ENCODE data around the gene OMP.
"Not testable (repeated sequence)": the region's sequence is repeated elsewhere in the genome, so short reads cannot be mapped to it uniquely, and the experiment has no call there.

The OMP gene, protein sequence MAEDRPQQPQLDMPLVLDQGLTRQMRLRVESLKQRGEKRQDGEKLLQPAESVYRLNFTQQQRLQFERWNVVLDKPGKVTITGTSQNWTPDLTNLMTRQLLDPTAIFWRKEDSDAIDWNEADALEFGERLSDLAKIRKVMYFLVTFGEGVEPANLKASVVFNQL
- 0 to 0.25 (median 0) reads per million in 18 experiments for total RNA-seq

DNA sequence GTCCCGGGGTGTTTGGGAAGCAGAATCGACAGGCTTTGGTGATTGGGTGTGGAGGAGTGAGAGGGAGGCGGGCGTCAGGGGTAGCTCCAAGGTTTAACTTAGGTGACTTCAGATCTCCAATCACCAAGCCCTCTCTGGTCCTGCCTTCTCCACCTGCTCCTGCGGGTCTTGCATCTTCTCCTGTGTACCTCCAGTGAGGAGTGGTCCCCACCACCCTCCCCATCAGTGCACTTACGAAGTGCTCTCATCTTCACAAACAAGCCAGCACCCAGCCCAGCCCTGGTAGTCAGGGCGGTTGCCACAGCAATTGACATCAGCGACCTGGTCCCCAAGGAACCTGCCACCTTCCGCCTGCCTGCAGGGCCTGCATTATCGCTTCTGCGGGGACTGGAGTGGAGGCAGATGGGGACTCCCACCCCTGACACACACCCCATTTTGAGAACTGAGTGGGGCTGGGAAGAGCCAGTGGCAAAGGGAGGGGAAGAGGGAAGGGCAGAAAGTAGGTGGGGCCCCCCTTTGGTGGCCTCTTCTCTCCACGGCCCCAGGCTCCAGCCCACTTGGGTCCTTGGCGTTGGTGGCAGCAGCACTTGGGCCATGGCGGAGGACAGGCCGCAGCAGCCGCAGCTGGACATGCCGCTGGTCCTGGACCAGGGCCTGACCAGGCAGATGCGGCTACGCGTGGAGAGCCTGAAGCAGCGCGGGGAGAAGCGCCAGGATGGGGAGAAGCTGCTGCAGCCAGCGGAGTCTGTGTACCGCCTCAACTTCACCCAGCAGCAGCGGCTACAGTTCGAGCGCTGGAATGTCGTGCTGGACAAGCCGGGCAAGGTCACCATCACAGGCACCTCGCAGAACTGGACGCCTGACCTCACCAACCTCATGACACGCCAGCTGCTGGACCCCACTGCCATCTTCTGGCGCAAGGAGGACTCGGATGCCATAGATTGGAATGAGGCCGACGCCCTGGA lies at the start of gene OMP:
TSS of gene OMP (plus strand) at position 595 of the 965 bp plus-strand sequence. CDS start at position 595, 0 bp downstream.
- no peak for DNase-seq

DNA sequence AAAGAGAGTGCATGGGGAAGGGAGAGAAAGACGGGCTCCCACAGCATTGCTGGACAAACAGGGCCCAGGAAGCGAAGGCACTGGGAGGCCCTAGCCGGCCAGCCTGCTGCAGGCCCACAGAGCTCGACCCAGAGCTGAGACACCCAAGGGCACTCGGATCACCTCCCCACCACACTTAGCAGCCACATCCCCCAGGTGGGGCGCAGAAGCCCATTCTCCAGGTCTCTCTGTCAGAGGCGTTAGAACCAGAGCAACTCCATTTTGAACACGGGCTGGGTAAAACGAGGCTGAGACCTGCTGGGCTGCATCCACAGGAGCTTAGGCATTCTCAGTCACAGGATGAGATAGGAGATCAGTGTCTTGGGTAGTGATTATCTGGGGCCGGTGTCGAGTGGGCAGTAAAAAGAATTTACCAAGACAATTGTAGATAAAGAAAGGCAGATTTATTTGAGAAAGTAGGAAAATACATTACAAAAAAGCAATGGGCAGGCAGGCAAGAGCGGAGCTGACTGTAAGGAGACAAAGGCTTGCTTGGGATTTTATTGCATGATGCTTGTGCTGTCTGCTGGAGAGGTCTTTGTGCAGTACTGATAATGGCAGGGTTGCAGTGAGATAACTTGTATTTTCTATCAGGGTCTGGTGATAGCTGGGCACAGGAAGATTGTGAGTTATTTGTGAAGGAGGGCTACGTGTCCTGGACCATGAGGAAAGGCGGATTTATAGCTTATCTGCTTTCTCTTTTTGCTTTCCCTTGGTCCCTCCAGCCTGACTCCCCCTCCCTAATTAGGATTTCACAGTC lies 49.2 kb upstream of the OMP start:
- no peak for DNase-seq

DNA sequence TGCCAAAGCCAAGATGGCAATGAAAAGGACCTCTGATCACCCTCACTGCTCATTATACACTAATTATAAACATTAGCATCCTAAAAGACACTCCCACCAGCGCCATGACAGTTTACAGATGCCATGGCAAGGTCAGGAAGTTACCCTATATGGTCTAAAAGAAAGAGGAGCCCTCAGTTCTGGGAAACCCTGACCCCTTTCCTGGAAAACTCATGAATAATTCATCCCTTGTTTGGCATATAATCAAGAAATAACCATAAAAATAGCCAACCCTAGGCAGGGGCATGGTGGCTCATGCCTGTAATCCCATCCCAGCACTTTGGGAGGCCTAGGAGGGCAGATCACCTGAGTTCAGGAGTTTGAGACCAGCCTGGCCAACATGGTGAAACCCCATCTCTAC lies 48.6 kb upstream of the OMP start:
- DNase-seq = no peak

DNA sequence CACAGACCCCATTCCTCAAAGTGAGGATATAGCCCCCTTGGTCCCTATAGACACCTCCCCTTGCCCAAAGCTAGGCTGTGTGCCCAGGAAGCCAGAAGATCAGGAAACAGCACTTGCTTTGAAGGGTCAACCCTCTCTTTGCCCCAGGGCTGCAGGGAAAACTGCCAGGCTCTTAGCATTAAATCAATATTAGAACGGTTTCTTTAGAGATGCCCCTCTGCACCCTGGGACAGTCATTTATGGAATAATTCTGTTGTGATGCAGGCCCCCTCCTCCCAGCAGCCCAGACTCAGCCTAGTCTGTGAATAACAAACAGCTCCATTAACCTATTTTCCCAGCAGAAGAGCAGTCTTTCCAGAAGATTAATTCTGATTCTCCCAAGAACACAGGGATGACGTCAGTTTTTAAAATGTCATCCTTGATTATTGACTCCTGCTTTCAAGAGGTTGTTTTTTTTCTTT lies 47.5 kb upstream of the OMP start:
- no peak for DNase-seq

DNA sequence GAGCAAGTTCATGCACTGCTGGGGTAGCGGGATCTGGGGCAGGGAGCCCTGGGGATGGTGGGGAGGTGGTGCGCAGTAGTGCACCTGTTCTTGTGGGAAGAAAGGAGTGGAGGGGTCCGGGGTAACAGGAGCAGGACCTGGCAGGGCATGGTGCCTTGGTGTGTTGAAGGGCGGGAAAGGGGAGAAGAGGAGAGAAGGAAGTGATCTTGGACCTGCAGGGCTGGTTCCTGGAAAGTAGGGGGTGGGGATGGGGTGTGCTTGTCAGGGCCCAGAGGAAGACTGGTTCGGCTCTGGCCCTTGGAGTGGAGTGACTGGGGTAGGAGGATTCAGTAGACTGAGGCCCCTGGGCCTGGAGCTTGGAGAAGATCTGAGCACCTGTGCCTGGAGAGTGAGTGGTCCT lies 46.7 kb upstream of the OMP start:
- no peak for DNase-seq

DNA sequence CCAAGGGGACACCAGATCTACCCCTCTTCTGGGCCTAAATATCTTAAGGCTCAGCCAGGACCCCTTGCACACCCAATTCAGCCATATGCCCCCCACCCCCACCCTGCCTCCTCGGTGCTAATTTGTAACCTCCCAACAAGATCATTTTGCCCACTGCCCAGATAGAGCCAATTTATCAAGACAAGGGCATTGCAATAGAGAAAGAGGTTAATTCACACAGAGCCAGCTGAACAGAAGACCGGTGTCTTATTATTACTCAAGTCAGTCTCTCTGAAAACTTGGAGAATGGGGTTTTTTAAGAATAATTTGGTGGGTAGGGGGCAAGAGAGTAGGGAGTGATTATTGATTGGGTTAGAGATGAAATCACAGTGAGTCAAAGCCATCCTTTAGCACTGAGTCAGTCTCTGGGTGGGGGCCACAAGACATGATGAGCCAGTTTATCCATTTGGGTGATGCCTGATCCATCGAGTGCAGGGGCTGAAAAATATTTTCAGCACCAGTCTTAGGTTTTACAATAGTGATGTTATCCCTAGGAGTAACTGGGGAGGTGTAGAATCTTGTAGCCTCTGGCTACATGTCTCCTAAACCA lies 45.7 kb upstream of the OMP start:
- no peak for DNase-seq

DNA sequence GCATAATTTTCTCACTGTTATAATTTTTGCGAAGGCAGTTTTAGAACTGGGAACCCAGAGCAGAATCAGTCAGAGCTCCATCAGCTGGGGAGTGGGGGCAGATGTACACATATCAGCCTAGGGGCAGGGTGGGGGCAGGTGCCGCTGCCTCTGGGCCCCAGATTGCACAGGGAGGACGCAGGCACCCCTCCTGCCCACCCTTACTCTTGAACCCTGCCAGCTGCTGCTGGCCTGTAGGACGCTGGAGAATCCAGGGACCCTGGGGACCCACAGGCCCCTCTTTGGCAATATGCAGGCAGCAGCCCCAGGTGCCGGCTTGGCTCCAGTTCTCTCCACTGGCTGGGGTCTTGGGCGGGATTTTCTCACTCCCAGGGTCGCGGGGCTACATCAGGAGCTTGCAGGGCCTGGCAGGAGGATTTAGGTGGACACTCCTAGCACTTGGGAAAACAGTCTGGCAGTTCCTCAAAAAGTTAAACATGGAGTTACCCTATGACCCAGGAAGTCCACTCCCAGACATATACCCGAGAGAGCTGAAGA lies 44.6 kb upstream of the OMP start:
- no peak for DNase-seq

DNA sequence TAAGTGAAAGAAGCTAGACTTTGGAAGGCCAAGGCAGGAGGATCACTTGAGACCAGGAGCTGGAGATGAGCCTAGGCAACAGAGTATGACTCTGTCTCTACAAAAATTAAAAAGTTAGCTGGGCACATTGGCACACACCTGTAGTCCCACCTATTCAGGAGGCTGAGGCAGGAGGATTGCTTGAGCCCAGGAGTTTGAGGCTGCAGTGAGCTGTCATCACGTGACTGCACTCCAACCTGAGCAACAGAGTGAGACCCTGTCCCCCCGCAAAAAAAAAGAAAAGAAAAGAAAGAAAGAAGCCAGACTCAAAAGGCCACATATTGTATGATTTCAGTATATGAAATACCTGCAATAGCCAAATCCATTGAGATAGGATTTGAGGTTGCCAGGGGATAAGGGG lies 43.7 kb upstream of the OMP start:
- DNase-seq = no peak

DNA sequence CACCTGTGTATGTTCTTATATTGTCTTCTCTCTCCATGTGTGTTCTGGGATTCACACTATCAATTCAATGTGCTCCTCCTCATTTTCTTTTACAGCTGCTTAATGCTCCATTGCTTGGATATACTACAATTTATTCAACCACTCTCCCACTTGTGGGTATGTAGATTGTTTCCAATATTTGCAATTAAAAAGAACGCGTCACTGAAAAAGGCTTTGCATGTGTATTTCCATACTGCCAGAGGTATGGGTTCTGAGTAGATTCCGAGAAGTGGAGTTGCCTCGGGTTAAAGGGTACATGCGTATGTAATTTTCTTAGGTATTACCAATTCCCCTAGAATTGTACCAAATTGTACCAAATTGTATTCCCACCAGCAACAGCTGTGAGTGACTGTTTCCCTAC lies 42.8 kb upstream of the OMP start:
- no peak for DNase-seq

DNA sequence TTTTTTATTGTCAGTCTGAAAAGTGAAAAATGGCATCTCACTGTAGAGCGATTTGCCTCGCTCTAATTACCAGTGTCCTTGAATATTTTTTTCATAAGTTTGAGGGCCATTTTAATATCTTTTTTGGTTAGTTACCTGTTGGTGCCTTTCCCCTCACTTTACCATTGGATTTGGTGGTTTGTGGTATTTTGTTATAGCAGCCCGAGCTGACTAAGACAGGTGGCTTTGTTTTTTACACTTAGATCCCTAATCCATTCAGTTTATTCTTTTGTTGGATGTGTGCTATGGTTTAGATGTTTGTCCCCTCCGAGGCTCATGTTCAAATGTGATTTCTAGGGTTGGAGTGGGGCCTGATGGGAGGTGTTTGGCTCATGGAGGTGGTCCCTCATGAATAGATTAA lies 42.4 kb upstream of the OMP start:
- no peak for DNase-seq

DNA sequence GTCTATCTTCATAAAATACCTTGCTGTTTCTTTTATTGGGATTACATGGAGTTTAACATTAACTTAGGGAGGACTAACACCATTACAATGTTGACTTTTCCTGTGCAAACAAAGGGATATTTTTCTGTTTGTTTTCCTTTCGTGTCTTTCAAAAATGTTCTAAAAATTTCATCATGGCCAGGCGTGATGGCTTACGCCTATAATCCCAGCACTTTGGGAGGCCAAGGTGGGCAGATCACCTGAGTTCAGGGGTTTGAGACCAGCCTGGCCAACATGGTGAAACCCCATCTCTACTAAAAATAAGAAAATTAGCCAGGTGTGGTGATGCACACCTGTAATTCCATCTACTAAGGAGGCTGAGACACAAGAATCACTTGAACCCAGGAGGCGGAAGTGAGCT lies 41.4 kb upstream of the OMP start:
- DNase-seq = not testable (repeated sequence)

DNA sequence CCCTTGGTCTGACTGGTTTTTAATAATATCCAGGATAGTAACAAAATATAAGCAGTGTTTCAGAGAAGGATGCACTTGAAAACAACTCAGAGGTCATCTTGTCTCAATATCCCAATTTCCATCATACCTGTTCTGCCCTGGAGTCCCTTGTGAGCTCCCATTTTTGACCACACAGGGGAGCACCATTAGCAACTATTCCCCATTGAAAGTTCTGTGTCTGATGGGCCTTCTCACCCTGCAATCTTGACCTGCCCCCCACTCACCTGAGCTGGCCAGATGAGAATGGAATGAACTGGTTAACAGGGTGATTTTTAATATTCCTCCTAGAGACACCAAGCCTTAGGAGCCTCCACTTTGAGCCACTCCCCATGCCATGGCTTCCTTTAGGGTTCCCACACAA lies 39.7 kb upstream of the OMP start:
- DNase-seq = no peak

DNA sequence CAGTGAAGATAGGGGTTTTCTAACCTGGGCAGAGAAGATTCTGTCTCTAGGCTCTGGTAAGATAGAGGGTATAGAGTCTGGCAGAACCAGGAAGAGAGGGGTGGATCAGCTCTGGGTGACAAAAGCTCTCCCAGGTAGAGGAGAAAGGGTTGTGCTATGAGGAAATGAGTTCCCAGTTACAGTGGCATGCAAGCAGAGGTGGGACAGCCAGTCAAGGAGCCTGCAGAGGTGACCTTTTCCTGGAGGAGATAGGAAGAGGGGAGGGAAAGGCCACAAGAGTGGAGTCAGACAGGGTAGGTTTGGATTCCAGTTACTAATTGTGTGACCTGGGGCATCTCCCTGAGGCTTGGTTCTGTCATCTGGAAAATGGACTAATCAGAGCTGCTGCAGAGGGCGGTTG lies 39.2 kb upstream of the OMP start:
- DNase-seq = no peak

DNA sequence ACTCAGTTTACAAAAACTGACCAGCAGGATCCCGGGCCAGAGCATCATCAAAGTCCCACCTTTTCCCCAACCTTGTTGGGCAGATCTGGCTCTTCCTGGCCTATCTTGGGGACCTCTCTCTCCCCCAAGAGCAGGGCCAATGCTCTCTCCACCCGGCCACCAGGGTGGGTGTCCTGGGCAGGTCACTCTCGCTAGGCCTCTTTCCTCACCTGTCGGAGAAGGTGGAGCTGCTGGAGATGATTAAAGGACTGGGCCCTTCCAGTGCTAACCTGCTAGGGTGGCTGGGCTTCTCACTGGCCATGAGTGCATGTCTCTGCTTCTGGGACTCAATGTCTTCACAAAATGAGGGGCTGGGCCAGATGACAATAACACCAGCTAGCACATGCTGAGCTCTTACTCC lies 38.8 kb upstream of the OMP start:
- no peak for DNase-seq

DNA sequence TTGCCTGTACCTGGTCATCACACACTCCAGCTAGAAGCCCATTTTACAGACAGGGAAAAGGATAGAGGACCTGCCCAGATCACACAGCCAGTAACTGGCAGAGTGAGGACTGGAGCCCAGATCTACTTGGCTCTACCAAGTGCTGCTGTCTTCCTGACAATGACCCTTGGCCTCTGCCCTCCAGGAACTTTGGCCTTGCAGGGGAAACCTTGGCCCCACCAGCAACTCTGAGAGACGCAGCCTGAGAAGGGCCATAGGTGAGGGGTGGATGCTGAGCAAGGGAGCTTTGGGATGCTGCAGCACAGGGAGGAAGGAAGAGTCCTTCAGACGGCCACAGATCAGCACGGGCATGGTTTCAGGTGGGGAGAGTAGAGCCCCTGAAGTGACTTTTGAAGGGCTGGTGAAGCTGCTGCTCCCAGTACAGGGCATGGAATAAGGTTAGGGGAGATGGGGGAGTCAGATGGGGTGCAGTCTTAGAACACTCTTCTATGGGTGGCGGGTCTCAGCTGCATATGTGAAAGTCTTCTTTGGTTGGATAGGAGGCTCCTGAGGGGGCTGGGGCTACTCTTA lies 37.9 kb upstream of the OMP start:
- no peak for DNase-seq

DNA sequence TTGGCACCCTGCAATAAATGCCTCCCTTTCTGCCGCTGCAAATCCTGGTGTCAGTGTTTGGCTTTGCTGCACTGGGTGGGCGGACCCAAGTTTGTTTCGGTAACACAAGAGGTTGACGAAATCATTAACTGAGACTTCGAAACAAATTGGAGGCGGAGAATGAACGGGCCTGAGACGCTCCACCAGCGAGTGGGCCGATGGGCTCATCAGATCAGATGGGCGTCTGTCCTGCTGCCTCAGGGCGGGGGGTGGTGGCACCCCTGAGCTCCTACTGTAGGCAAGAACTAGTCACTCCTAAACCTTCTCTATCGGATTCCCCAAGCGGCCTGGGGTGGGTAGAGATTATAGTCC lies 36.8 kb upstream of the OMP start:
- DNase-seq = peak; percentile 90 to 94

DNA sequence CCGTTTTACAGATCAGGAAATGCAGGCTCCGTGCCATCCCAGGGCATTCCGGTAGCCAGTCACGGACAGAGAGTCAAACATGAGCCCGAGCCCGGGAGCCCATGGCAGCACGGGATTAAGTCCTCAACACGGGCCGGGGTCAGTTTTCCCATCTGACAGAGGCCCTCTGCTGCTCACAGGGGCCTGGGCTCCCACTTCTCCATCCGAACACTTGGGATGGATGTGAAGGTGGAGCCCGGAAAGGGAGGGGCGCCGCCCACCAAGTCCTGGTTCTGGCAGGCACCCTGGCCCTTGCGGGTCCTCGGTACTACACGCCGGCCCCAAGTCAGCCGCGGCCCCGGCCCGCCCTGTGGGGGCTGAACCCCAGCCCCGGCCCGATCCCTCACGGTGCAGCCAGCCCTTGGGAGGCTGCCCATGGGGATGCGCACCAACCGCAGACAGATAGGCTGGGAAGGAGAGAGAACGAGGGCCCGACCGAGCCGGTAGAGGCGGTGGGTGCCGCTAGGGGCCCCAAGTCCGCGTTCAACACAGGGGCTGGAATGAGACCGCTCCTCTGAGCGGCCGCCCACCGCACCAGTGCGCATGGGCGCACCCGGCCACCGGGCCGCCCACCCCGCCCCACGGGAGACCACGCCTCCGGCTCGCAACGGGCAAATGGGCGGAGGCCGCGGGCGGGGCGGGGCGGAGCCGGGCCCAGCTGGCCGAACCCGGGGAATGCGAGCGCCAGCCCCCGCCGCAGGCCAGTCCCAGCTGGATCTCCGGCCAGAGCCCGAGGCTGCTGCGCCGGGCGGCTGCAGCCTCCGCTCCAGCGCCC lies 36.2 kb upstream of the OMP start, which contains the start of gene CAPN5:
TSS of gene CAPN5 (plus strand) at position 743 of the 814 bp plus-strand sequence. CDS start 17,916 bp downstream, outside the sequence.
- peak; percentile 88 to 94 for DNase-seq

DNA sequence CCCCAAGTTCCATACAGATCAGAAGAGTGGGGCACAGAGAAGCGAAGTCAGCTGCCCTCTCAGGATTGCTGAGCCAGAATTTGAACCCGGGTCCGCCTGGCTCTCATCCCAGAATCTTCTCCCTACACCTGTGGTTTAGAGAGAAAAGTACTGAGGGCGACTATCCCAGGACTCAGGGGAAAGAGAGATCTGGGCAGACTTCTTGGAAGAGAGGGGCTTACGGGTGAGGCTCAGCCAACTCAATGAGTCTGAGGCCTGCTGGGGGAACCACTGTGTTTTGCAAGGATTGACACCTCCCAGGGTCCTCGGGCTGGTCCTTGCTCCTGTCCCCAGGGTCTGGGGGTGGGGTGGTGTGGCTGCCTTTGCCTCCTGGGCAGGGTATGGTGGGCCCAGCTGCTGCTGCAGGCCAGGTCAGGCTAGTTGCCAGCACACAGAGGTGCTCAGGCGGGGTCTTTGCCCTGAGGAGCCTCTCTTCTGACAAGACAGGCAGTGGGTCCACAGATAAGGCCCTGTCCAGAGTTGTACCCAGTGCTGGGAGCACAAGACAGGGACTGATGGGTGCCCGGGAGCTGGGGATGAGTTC lies 34.7 kb upstream of the OMP start:
- no peak for DNase-seq

DNA sequence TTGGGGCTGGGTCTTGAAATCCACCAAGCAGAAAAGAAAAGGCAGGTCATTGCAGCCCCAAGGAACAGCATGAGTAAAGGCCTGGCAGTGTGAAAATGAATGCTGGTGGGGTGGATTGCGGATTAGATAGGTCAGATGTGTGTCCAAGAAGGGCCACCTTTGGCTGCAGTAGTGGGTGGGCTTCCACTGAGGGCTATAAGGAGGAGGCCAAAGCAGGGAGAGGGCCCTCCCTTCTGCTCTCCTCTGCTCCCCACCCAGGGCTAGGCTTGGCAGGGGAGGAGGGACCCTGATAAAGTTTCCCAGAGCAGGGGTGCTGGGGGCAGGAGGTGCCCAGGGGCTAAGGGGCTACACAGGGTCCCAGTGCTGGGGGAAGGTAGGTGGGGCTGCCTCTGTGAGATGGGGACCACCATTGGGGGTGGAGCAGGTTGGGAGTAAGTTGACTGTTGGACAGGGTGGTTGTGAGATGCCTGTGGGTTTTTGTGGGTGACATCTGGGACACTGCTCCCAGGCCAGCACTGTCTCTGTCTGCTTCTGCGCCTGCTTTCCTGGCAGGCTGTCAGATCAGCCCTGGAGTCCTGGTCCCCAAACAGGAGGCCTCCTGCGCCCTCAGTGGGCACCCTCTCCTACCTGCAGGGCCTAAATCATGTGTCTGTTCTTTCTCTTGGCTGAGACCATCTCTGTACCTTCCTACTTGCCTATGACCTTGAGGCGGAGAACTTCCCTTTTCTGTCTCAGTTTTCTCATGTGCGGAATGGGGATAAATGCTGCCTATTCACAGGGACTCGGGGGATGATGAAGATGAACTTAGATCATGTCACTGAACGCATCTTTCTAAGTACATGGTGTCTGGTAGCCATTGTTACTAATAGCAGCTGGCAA lies 33.9 kb upstream of the OMP start:
- no peak for DNase-seq

Data from inflammatory macrophage (primary cell).